Measurements from ENCODE around the gene MTRR.
A peak's percentile ranks its signal among the peaks of the same experiment; 100 is the strongest.

Gene MTRR

GRCh38 chr5:7877851-7878250 lies 8.9 kb downstream of the MTRR start:
- peak; percentile 7 for DNase-seq (ENCODE audit: low read depth)
- H3K4me3 ChIP-seq (replicated peaks; ENCODE audit: low read depth, low read length) = no peak overlapping the region
- no peak for TF ChIP-seq CTCF (IDR thresholded peaks at IDR 0.05; ENCODE audit: low read length, missing control alignments)

GRCh38 chr5:7878381-7878873 lies 9.5 kb downstream of the MTRR start:
- peak; percentile 56 for DNase-seq (ENCODE audit: low read depth)
- no peak for TF ChIP-seq CTCF (IDR thresholded peaks at IDR 0.05; ENCODE audit: low read length, missing control alignments)

GRCh38 chr5:7881091-7881490 lies 12.1 kb downstream of the MTRR start:
- no peak for DNase-seq (ENCODE audit: low read depth)
- H3K4me3 ChIP-seq (replicated peaks; ENCODE audit: low read depth, low read length) = no peak overlapping the region
- no peak for TF ChIP-seq CTCF (IDR thresholded peaks at IDR 0.05; ENCODE audit: low read length, missing control alignments)

More at GRCh38 chr5:7878381-7878873, 9.5 kb downstream of the MTRR start:
- H3K4me3 ChIP-seq (replicated peaks; ENCODE audit: low read depth, low read length) = no peak overlapping the region

GRCh38 chr5:7881816-7882215 lies 12.9 kb downstream of the MTRR start:
- no peak for DNase-seq (ENCODE audit: low read depth)
- no peak overlapping the region for H3K4me3 ChIP-seq (replicated peaks; ENCODE audit: low read depth, low read length)
- TF ChIP-seq CTCF (IDR thresholded peaks at IDR 0.05; ENCODE audit: low read length, missing control alignments) = no peak

- TF ChIP-seq CTCF (IDR thresholded peaks at IDR 0.05; ENCODE audit: low read length, missing control alignments) = no peak
- H3K4me3 ChIP-seq (replicated peaks; ENCODE audit: low read depth, low read length) = no peak overlapping the region
- no peak for DNase-seq (ENCODE audit: low read depth)
Observed at GRCh38 chr5:7882926-7883325, 14.0 kb downstream of the MTRR start.

GRCh38 chr5:7884491-7885267 lies 15.7 kb downstream of the MTRR start:
- TF ChIP-seq CTCF (IDR thresholded peaks at IDR 0.05; ENCODE audit: low read length, missing control alignments) = no peak
- H3K4me3 ChIP-seq (replicated peaks; ENCODE audit: low read depth, low read length) = no peak overlapping the region
- DNase-seq (ENCODE audit: low read depth) = peak; percentile 7

All from fibroblast of pulmonary artery (primary cell).